ENCODE results near the gene MPPED1. TPM values are rescaled to one million over a fixed set of nuclear protein-coding genes. Genes with fewer than 3 reads are reported as not detected.

The MPPED1 gene
- total RNA-seq, 2 donors from 2014 or later: not detected

GRCh38 chr22:43520632-43521039, 108.8 kb downstream of the MPPED1 start:
- ATAC-seq (no peak), DNase-seq (no peak)
- Mint-ChIP-seq H3K36me3 (ENCODE audit: low read depth) (peaks cover 2% of the 10 kb centered on the region), H3K27ac (no peak overlapping the region), H3K4me3 (no peak overlapping the region), H3K27me3 (peaks cover 12% of the 10 kb centered on the region), H3K4me1 (no peaks in the 10 kb centered on the region)
- H3K9me3 ChIP-seq (ENCODE audit: control insufficient read depth, low read length, poor library complexity, severe bottlenecking): no peaks in the 10 kb centered on the region

GRCh38 chr22:43521716-43522115, 109.9 kb downstream of the MPPED1 start:
- H3K4me1 Mint-ChIP-seq: no peaks in the 10 kb centered on the region
- ATAC-seq (no peak), DNase-seq (no peak)
- no peaks in the 10 kb centered on the region for H3K9me3 ChIP-seq (ENCODE audit: control insufficient read depth, low read length, poor library complexity, severe bottlenecking)
- peaks cover 19% of the 10 kb centered on the region for H3K27me3 Mint-ChIP-seq
- no peak overlapping the region for H3K27ac Mint-ChIP-seq
- peaks cover 2% of the 10 kb centered on the region for H3K36me3 Mint-ChIP-seq (ENCODE audit: low read depth)
- H3K4me3 Mint-ChIP-seq: no peak overlapping the region

- H3K4me1 Mint-ChIP-seq: no peaks in the 10 kb centered on the region
Observed at GRCh38 chr22:43526117-43526655, 114.4 kb downstream of the MPPED1 start.

GRCh38 chr22:43526946-43527345, 115.1 kb downstream of the MPPED1 start:
- Mint-ChIP-seq H3K27ac (no peak overlapping the region), H3K4me1 (no peaks in the 10 kb centered on the region), H3K36me3 (ENCODE audit: low read depth) (peaks cover 2% of the 10 kb centered on the region), H3K27me3 (peaks cover 46% of the 10 kb centered on the region), H3K4me3 (no peak overlapping the region)
- no peak for ATAC-seq
- DNase-seq: no peak
- no peaks in the 10 kb centered on the region for H3K9me3 ChIP-seq (ENCODE audit: control insufficient read depth, low read length, poor library complexity, severe bottlenecking)

More at GRCh38 chr22:43526117-43526655, 114.4 kb downstream of the MPPED1 start:
- peaks cover 2% of the 10 kb centered on the region for H3K36me3 Mint-ChIP-seq (ENCODE audit: low read depth)
- no peak overlapping the region for H3K4me3 Mint-ChIP-seq
- H3K27ac Mint-ChIP-seq: no peak overlapping the region
- no peak for DNase-seq
- no peak for ATAC-seq
- H3K9me3 ChIP-seq (ENCODE audit: control insufficient read depth, low read length, poor library complexity, severe bottlenecking): no peaks in the 10 kb centered on the region
- H3K27me3 Mint-ChIP-seq: peaks cover 46% of the 10 kb centered on the region

GRCh38 chr22:43528601-43529360, 117.0 kb downstream of the MPPED1 start:
- Mint-ChIP-seq H3K4me1 (no peaks in the 10 kb centered on the region), H3K36me3 (ENCODE audit: low read depth) (peaks cover 2% of the 10 kb centered on the region), H3K4me3 (no peak overlapping the region), H3K27ac (no peak overlapping the region), H3K27me3 (peaks cover 46% of the 10 kb centered on the region)
- DNase-seq (no peak), ATAC-seq (no peak)
- no peaks in the 10 kb centered on the region for H3K9me3 ChIP-seq (ENCODE audit: control insufficient read depth, low read length, poor library complexity, severe bottlenecking)

- ATAC-seq: no peak
Observed at GRCh38 chr22:43529461-43529860, 117.6 kb downstream of the MPPED1 start.

GRCh38 chr22:43529934-43530333, 118.1 kb downstream of the MPPED1 start:
- no peak for ATAC-seq
- no peak overlapping the region for H3K4me3 Mint-ChIP-seq
- H3K9me3 ChIP-seq (ENCODE audit: control insufficient read depth, low read length, poor library complexity, severe bottlenecking): no peaks in the 10 kb centered on the region
- peaks cover 1% of the 10 kb centered on the region for H3K36me3 Mint-ChIP-seq (ENCODE audit: low read depth)
- no peak for DNase-seq
- peaks cover 45% of the 10 kb centered on the region for H3K27me3 Mint-ChIP-seq
- no peak overlapping the region for H3K27ac Mint-ChIP-seq
- H3K4me1 Mint-ChIP-seq: no peaks in the 10 kb centered on the region

More at GRCh38 chr22:43529461-43529860, 117.6 kb downstream of the MPPED1 start:
- DNase-seq: no peak
- H3K36me3 Mint-ChIP-seq (ENCODE audit: low read depth): peaks cover 2% of the 10 kb centered on the region
- H3K4me3 Mint-ChIP-seq: no peak overlapping the region
- no peaks in the 10 kb centered on the region for H3K9me3 ChIP-seq (ENCODE audit: control insufficient read depth, low read length, poor library complexity, severe bottlenecking)
- peaks cover 46% of the 10 kb centered on the region for H3K27me3 Mint-ChIP-seq
- no peaks in the 10 kb centered on the region for H3K4me1 Mint-ChIP-seq
- no peak overlapping the region for H3K27ac Mint-ChIP-seq

GRCh38 chr22:43530349-43531201, 118.8 kb downstream of the MPPED1 start:
- Mint-ChIP-seq H3K4me1 (no peaks in the 10 kb centered on the region), H3K27ac (no peak overlapping the region), H3K27me3 (peaks cover 44% of the 10 kb centered on the region), H3K4me3 (no peak overlapping the region), H3K36me3 (ENCODE audit: low read depth) (no peaks in the 10 kb centered on the region)
- no peak for ATAC-seq
- no peaks in the 10 kb centered on the region for H3K9me3 ChIP-seq (ENCODE audit: control insufficient read depth, low read length, poor library complexity, severe bottlenecking)
- no peak for DNase-seq

GRCh38 chr22:43531651-43532050, 119.8 kb downstream of the MPPED1 start:
- no peaks in the 10 kb centered on the region for H3K4me1 Mint-ChIP-seq
- no peak overlapping the region for H3K4me3 Mint-ChIP-seq
- no peaks in the 10 kb centered on the region for H3K9me3 ChIP-seq (ENCODE audit: control insufficient read depth, low read length, poor library complexity, severe bottlenecking)
- peaks cover 39% of the 10 kb centered on the region for H3K27me3 Mint-ChIP-seq
- no peaks in the 10 kb centered on the region for H3K36me3 Mint-ChIP-seq (ENCODE audit: low read depth)
- H3K27ac Mint-ChIP-seq: no peak overlapping the region
- DNase-seq (no peak), ATAC-seq (no peak)

GRCh38 chr22:43532301-43533155, 120.7 kb downstream of the MPPED1 start:
- no peak for ATAC-seq
- Mint-ChIP-seq H3K4me3 (no peak overlapping the region), H3K4me1 (no peaks in the 10 kb centered on the region), H3K27me3 (peaks cover 38% of the 10 kb centered on the region), H3K27ac (no peak overlapping the region), H3K36me3 (ENCODE audit: low read depth) (no peaks in the 10 kb centered on the region)
- no peak for DNase-seq
- H3K9me3 ChIP-seq (ENCODE audit: control insufficient read depth, low read length, poor library complexity, severe bottlenecking): no peaks in the 10 kb centered on the region

GRCh38 chr22:43533156-43533530, 121.3 kb downstream of the MPPED1 start:
- H3K36me3 Mint-ChIP-seq (ENCODE audit: low read depth): peaks cover 2% of the 10 kb centered on the region
- no peaks in the 10 kb centered on the region for H3K4me1 Mint-ChIP-seq
- H3K27me3 Mint-ChIP-seq: peaks cover 45% of the 10 kb centered on the region
- no peak overlapping the region for H3K4me3 Mint-ChIP-seq
- ATAC-seq: no peak
- H3K27ac Mint-ChIP-seq: no peak overlapping the region
- no peak for DNase-seq
- no peaks in the 10 kb centered on the region for H3K9me3 ChIP-seq (ENCODE audit: control insufficient read depth, low read length, poor library complexity, severe bottlenecking)

- H3K4me1 Mint-ChIP-seq: no peaks in the 10 kb centered on the region
- no peak overlapping the region for H3K4me3 Mint-ChIP-seq
- H3K36me3 Mint-ChIP-seq (ENCODE audit: low read depth): peaks cover 3% of the 10 kb centered on the region
- ATAC-seq (no peak), DNase-seq (no peak)
- H3K27me3 Mint-ChIP-seq: peaks cover 43% of the 10 kb centered on the region
- no peak overlapping the region for H3K27ac Mint-ChIP-seq
- no peaks in the 10 kb centered on the region for H3K9me3 ChIP-seq (ENCODE audit: control insufficient read depth, low read length, poor library complexity, severe bottlenecking)
Observed at GRCh38 chr22:43533656-43534428, 122.0 kb downstream of the MPPED1 start.
